HepG2 (cell line): ENCODE measurements around the gene COQ5. TPM values are rescaled to one million over a fixed set of nuclear protein-coding genes. Genes with fewer than 3 reads are reported as not detected.

ENCODE experiments used
- ATAC-seq: fragments of 200-7000 bp; cut with Tn5 transposase; 3 replicates; pipeline ENCODE4 v1.9.1; 2020; ENCODE audit warnings: mild to moderate bottlenecking, moderate library complexity
- BruUV-seq: library from RNA; stranded (reverse); fragments of 400-500 nt; replicated peaks from 2 replicates; lab custom pipeline; 2021; lab: Mats Ljungman, UMichigan
- CTCF ChIA-PET: fragments of 300-600 bp; formaldehyde crosslinking; extraction: SDS; loops from one replicate; lab custom pipeline; 2021; ENCODE audit warnings: low total read pairs, inconsistent platforms, low intra/inter-chr PET ratio; lab: Yijun Ruan, JAX
- POLR2A ChIA-PET: fragments of 350-600 bp; sonication (Branson Sonifier 250); formaldehyde crosslinking; loops from one replicate; lab custom pipeline; 2020; ENCODE audit warnings: antibody characterized with exemption, inconsistent platforms; lab: Yijun Ruan, JAX
- DNase-seq: peaks from one replicate; pipeline ENCODE4 v3.0.0-alpha.2; 2015; ENCODE audit warnings: low spot score
- FAIRE-seq: peaks from 3 replicates; lab custom pipeline; 2011; peaks lifted over from hg19 to GRCh38; lab: Jason Lieb, UNC
- H2AFZ ChIP-seq: one replicate; pipeline ENCODE4 v1.6.1; 2011; ENCODE audit warnings: low read length, inconsistent platforms
- H3K27ac ChIP-seq: fragments of 300-600 bp; 3 replicates; pipeline ENCODE4 v1.8.0; 2011; ENCODE audit warnings: mixed run types, mild to moderate bottlenecking, mixed read lengths, low read length, inconsistent platforms; ENCODE audit not compliant: insufficient read depth; ENCODE audit errors: extremely low read length
- H3K27me3 ChIP-seq, 2 experiments: fragments of 200-600 bp in 1 of 2; 2 replicates in 1 of 2; 3 replicates in 1 of 2; pipeline versions ENCODE4 v1.6.0 to v1.8.0; 2011; ENCODE audit warnings: low read length in 2 of 2, mild to moderate bottlenecking in 2 of 2, moderate library complexity in 2 of 2, inconsistent platforms in 1 of 2; ENCODE audit not compliant: insufficient read depth in 2 of 2, control insufficient read depth in 1 of 2
- H3K36me3 ChIP-seq, 2 experiments: fragments of 200-600 bp in 1 of 2; replicated peaks in 1 of 2; 2 replicates in 1 of 2; 3 replicates in 1 of 2; pipeline versions ENCODE4 v1.5.1 to v1.8.0; 2011; ENCODE audit warnings: low read length in 2 of 2, inconsistent platforms in 1 of 2; ENCODE audit not compliant: insufficient read depth in 2 of 2, control insufficient read depth in 1 of 2
- H3K4me1 ChIP-seq: 2 replicates; pipeline ENCODE4 v1.5.1; 2012; ENCODE audit warnings: low read length, inconsistent platforms; ENCODE audit not compliant: insufficient read depth
- H3K4me2 ChIP-seq: 2 replicates; pipeline ENCODE4 v1.6.0; 2011; ENCODE audit warnings: low read depth, low read length, inconsistent platforms
- H3K4me3 ChIP-seq, 3 experiments: fragments of 200-600 bp in 1 of 3; sonication (generic), shearing (Covaris generic) in 1 of 3; replicated peaks in 1 of 3; 2 replicates each; pipeline ENCODE4 v1.5.1; 2011 to 2016; ENCODE audit warnings: low read length in 3 of 3, inconsistent platforms in 2 of 3, low read depth in 2 of 3, mild to moderate bottlenecking in 2 of 3, control low read depth in 1 of 3, mixed read lengths in 1 of 3; ENCODE audit not compliant: insufficient read depth in 1 of 3
- H3K79me2 ChIP-seq: one replicate; pipeline ENCODE4 v1.6.1; 2011; ENCODE audit warnings: low read length, inconsistent platforms; ENCODE audit not compliant: insufficient read depth
- H3K9ac ChIP-seq: 2 replicates; pipeline ENCODE4 v1.6.0; 2011; ENCODE audit warnings: mild to moderate bottlenecking, low read depth, low read length, inconsistent platforms; ENCODE audit not compliant: insufficient read depth
- H3K9me3 ChIP-seq: 2 replicates; pipeline ENCODE4 v1.5.1; 2012; ENCODE audit warnings: mild to moderate bottlenecking, low read length
- H4K20me1 ChIP-seq: 2 replicates; pipeline ENCODE4 v1.6.0; 2011; ENCODE audit warnings: inconsistent platforms, mild to moderate bottlenecking, low read length, moderate library complexity; ENCODE audit not compliant: insufficient read depth
- CTCF ChIP-seq: sonication (generic); formaldehyde crosslinking; IDR thresholded peaks from 2 replicates; pipeline ENCODE4 v1.5.0; 2020; ENCODE audit warnings: mild to moderate bottlenecking, missing genetic modification reagents, moderate library complexity
- DBP ChIP-seq: sonication (generic); formaldehyde crosslinking; IDR thresholded peaks from 2 replicates; pipeline ENCODE4 v1.4.0; 2020; ENCODE audit warnings: missing genetic modification reagents; ENCODE audit errors: not compliant biosample characterization
- RBM22 ChIP-seq: fragments of 200-400 bp; formaldehyde crosslinking; optimal IDR thresholded peaks from 2 replicates; pipeline ENCODE3; 2017; ENCODE audit warnings: mild to moderate bottlenecking, low read length, moderate library complexity
- SRSF4 ChIP-seq: fragments of 200-400 bp; formaldehyde crosslinking; IDR thresholded peaks from one replicate; pipeline ENCODE4 v1.6.1; 2018; ENCODE audit warnings: mild to moderate bottlenecking, low read depth, low read length, moderate library complexity; ENCODE audit not compliant: poor library complexity, severe bottlenecking
- STAG1 ChIP-seq: sonication (generic); formaldehyde crosslinking; IDR thresholded peaks from 2 replicates; pipeline ENCODE4 v1.4.0; 2020; ENCODE audit warnings: missing genetic modification reagents
- TEAD3 ChIP-seq: optimal IDR thresholded peaks from 2 replicates; pipeline ENCODE3; 2016; ENCODE audit warnings: borderline replicate concordance
- ZKSCAN8 ChIP-seq: IDR thresholded peaks from 2 replicates; pipeline ENCODE4 v1.6.1; 2016; ENCODE audit warnings: borderline replicate concordance, missing genetic modification reagents, missing compliant biosample characterization
- ZNF251 ChIP-seq: sonication (generic); formaldehyde crosslinking; IDR thresholded peaks from 2 replicates; pipeline ENCODE4 v1.9.0; 2021; ENCODE audit warnings: mild to moderate bottlenecking, missing genetic modification reagents
- WGBS: methylation state at CpG from one replicate; pipeline ENCODE4 v1.1.6; 2017; ENCODE audit warnings: low lambda C conversion rate; 5-methylcytosine and 5-hydroxymethylcytosine counted together
- in situ Hi-C: cut with HindIII; loops from 2 replicates; pipeline ENCODE4 v1.10.0; 2017; ENCODE audit warnings: low pct_unique_long_range_greater_than_20kb; ENCODE audit not compliant: extremely low pct_ligation_motif_present
- intact Hi-C: fragments of 100-400 bp; cut with micrococcal nuclease; formaldehyde crosslinking; loops from one replicate; pipeline ENCODE4 v1.10.0; 2022; ENCODE audit not compliant: unreplicated experiment
- polyA plus RNA-seq, 8 experiments: library from polyadenylated mRNA; depleted of rRNA in 3 of 8; stranded (reverse) in 7 of 8; unstranded in 1 of 8; fragments of >200 nt; fragmentation: Illumina TruSeq in 4 of 8; extraction: Trizol in 4 of 8; gene quantifications; 2 replicates each; pipeline versions ENCODE4 v1.2.1 to v1.2.3, GENCODE V29; 2011 to 2016; ENCODE audit warnings: low read depth in 4 of 8, missing spikeins in 1 of 8, mixed read lengths in 1 of 8; ENCODE audit not compliant: insufficient read depth in 1 of 8
- total RNA-seq, 5 experiments: library from RNA; depleted of rRNA; stranded (reverse); fragments of >200 nt; fragmentation: Illumina TruSeq; extraction: Trizol; gene quantifications; 2 replicates each; pipeline ENCODE4 v1.2.3, GENCODE V29; 2016; ENCODE audit warnings: low read depth in 1 of 5

COQ5 gene
- total and polyA plus RNA-seq, 2 of the 13 experiments (the other 11 are each of a cell fraction or from before 2014, with no cell fraction given), result 36.4 to 41.5 TPM

GRCh38 chr12:120460157-120460556 is 68.8 kb downstream of the COQ5 start:
- H3K9me3 ChIP-seq, result no peaks in the 10 kb centered on the region
- BruUV-seq, result TSS peak; percentile 33
- TF ChIP-seq RBM22 (peak; percentile 85), ZNF251 (CRISPR knock-in tag) (no peak), SRSF4 (no peak)
- TF ChIP-seq, all 625 proteins: peak for 1
- no peak overlapping the region for H3K4me2 ChIP-seq
- H3K79me2 ChIP-seq, result peaks cover 2% of the 10 kb centered on the region
- ATAC-seq, result no peak
- 93% methylated on average over 3 of the region's 3 CpGs for WGBS
- ChIA-PET CTCF (no interaction called here), POLR2A (no interaction called here)
- H2AFZ ChIP-seq, result no peak overlapping the region
- H3K4me1 ChIP-seq, result no peaks in the 10 kb centered on the region
- in situ Hi-C loops, result no loop called here
- no peak overlapping the region for H3K9ac ChIP-seq
- FAIRE-seq, result no peak
- intact Hi-C loops, result no loop called here
- DNase-seq, result no peak
- H3K27ac ChIP-seq, result no peak overlapping the region
- H3K4me3 ChIP-seq, result no peak overlapping the region
- peaks cover 7% of the 10 kb centered on the region; the same call in 1 of the 2 replicates for H4K20me1 ChIP-seq
- peaks cover 34 to 81% of the 10 kb centered on the region in 2 experiments for H3K36me3 ChIP-seq
- no peaks in the 10 kb centered on the region for H3K27me3 ChIP-seq

GRCh38 chr12:120457133-120457532 is 71.8 kb downstream of the COQ5 start:
- intact Hi-C loops, result loop anchor here (5.0 kb wide), 1 partner anchor 75 kb away; the partner anchor contains the start of gene RNF10
- Histone ChIP-seq H3K9me3 (no peaks in the 10 kb centered on the region), H3K27me3 (no peaks in the 10 kb centered on the region), H2AFZ (no peak overlapping the region), H3K4me3 (no peak overlapping the region), H4K20me1 (0 out of 2 replicates have a peak, but pooled peaks cover 9% of the 10 kb centered on the region), H3K9ac (no peak overlapping the region), H3K79me2 (no peaks in the 10 kb centered on the region), H3K4me2 (no peak overlapping the region), H3K27ac (no peak overlapping the region), H3K4me1 (no peaks in the 10 kb centered on the region), H3K36me3 (peaks cover 21 to 63% of the 10 kb centered on the region in 2 experiments)
- in situ Hi-C loops, result no loop called here
- no TSS peak for BruUV-seq
- POLR2A ChIA-PET, result interaction anchor here (1.2 kb wide), 1 partner anchor 10 kb away, joined by 6 read pairs; no protein-coding TSS in a partner anchor
- CTCF ChIA-PET, result no interaction called here
- 95% methylated on average over 6 of the region's 6 CpGs for WGBS
- DNase-seq (peak; percentile 24), FAIRE-seq (no peak), ATAC-seq (peak; percentile 63)
- TF ChIP-seq ZKSCAN8 (CRISPR knock-in tag) (0 out of 2 replicates have a peak, but pooled peaks have one; percentile 35), TEAD3 (CRISPR knock-in tag) (peak; percentile 24), STAG1 (CRISPR knock-in tag) (peak; percentile 40), DBP (CRISPR knock-in tag) (no peak), CTCF (CRISPR knock-in tag) (peak; percentile 52), RBM22 (peak; percentile 66)
